Stimulated activated CD8-positive, alpha-beta memory T cell treated with anti-CD3 and anti-CD28 coated beads, Interleukin-2, amount 100 ng/mL, for 1 hour (primary cell): ENCODE measurements around the gene PRDM7.
"Not testable (repeated sequence)": the region's sequence is repeated elsewhere in the genome, so short reads cannot be mapped to it uniquely, and the experiment has no call there.

ENCODE experiments used
- DNase-seq, 2 donors: peaks; one replicate each; pipeline ENCODE4 v3.0.0-alpha.2; 2020; ENCODE audit warnings: low read depth in 2 of 2

Gene PRDM7

GRCh38 chr16:90077240-90077756 is at the start of gene PRDM7:
Gene PRDM7, minus strand, starts transcription at chr16:90077331. Its CDS starts 1,421 bp downstream, at chr16:90075910.
- DNase-seq = peak; percentile 87 to 92

- DNase-seq = not testable (repeated sequence)
Measured at GRCh38 chr16:90121846-90122245, 44.7 kb upstream of the PRDM7 start.

- DNase-seq = not testable (repeated sequence)
Measured at GRCh38 chr16:90107617-90108016, 30.5 kb upstream of the PRDM7 start.

- not testable (repeated sequence) for DNase-seq
Measured at GRCh38 chr16:90107060-90107459, 29.9 kb upstream of the PRDM7 start.

- DNase-seq = peak; percentile 13 to 25
Measured at GRCh38 chr16:90106271-90106670, 29.1 kb upstream of the PRDM7 start.

- not testable (repeated sequence) for DNase-seq
Measured at GRCh38 chr16:90104725-90105124, 27.6 kb upstream of the PRDM7 start.

GRCh38 chr16:90102086-90102884 is 25.2 kb upstream of the PRDM7 start:
- not testable (repeated sequence) for DNase-seq

GRCh38 chr16:90101332-90101731 is 24.2 kb upstream of the PRDM7 start:
- not testable (repeated sequence) for DNase-seq

GRCh38 chr16:90100790-90101189 is 23.7 kb upstream of the PRDM7 start:
- not testable (repeated sequence) for DNase-seq

- not testable (repeated sequence) for DNase-seq
Measured at GRCh38 chr16:90100229-90100628, 23.1 kb upstream of the PRDM7 start.

GRCh38 chr16:90098936-90099335 is 21.8 kb upstream of the PRDM7 start:
- not testable (repeated sequence) for DNase-seq

- not testable (repeated sequence) for DNase-seq
Measured at GRCh38 chr16:90097010-90097684, 20.0 kb upstream of the PRDM7 start.

- DNase-seq = not testable (repeated sequence)
Measured at GRCh38 chr16:90094791-90095190, 17.7 kb upstream of the PRDM7 start.

- not testable (repeated sequence) for DNase-seq
Measured at GRCh38 chr16:90094296-90094695, 17.2 kb upstream of the PRDM7 start.

GRCh38 chr16:90093799-90094198 is 16.7 kb upstream of the PRDM7 start:
- not testable (repeated sequence) for DNase-seq

GRCh38 chr16:90092781-90093180 is 15.7 kb upstream of the PRDM7 start:
- DNase-seq = not testable (repeated sequence)

GRCh38 chr16:90084215-90084950 is 7.3 kb upstream of the PRDM7 start:
- DNase-seq = no peak

- no peak for DNase-seq
Measured at GRCh38 chr16:90083139-90083538, 6.0 kb upstream of the PRDM7 start.

- no peak for DNase-seq
Measured at GRCh38 chr16:90081606-90081970, 4.5 kb upstream of the PRDM7 start.

GRCh38 chr16:90078579-90078895 is 1.4 kb upstream of the PRDM7 start:
- no peak for DNase-seq

GRCh38 chr16:90077757-90078578 is 837 bp upstream of the PRDM7 start:
- DNase-seq = no peak
